Smooth muscle cell (in vitro differentiated cells): ENCODE data around the gene LEFTY1. TPM values are rescaled to one million over a fixed set of nuclear protein-coding genes. Genes with fewer than 3 reads are reported as not detected.

Experiments used
- DNase-seq: peaks from one replicate; lab custom pipeline; 2025; ENCODE audit not compliant: unreplicated experiment; lab: John Stamatoyannopoulos, UW
- H2AFZ ChIP-seq: fragments of 200-600 bp; sonication (generic); 2 replicates; pipeline ENCODE4 v1.6.0; 2016; ENCODE audit warnings: antibody characterized with exemption, low read depth, mild to moderate bottlenecking
- H3F3A ChIP-seq: fragments of 200-600 bp; sonication (generic); 2 replicates; pipeline ENCODE4 v1.6.0; 2017; ENCODE audit warnings: antibody characterized with exemption, low read depth
- H3K27ac ChIP-seq: fragments of 200-600 bp; sonication (generic); 2 replicates; pipeline ENCODE4 v1.5.1; 2016; ENCODE audit warnings: low read depth, mild to moderate bottlenecking
- H3K27me3 ChIP-seq: fragments of 200-600 bp; sonication (generic); 2 replicates; pipeline ENCODE4 v1.6.1; 2016; ENCODE audit warnings: low read depth, mild to moderate bottlenecking
- H3K36me3 ChIP-seq: fragments of 200-600 bp; sonication (generic); 2 replicates; pipeline ENCODE4 v1.5.1; 2016; ENCODE audit warnings: low read depth
- H3K4me1 ChIP-seq: fragments of 200-600 bp; sonication (generic); 2 replicates; pipeline ENCODE4 v1.5.1; 2016; ENCODE audit warnings: low read depth
- H3K4me2 ChIP-seq: fragments of 200-600 bp; sonication (generic); 2 replicates; pipeline ENCODE4 v1.6.0; 2016; ENCODE audit warnings: mild to moderate bottlenecking
- H3K4me3 ChIP-seq: fragments of 200-600 bp; sonication (generic); 2 replicates; pipeline ENCODE4 v1.5.1; 2016; ENCODE audit warnings: mild to moderate bottlenecking
- H3K79me2 ChIP-seq: fragments of 200-600 bp; sonication (generic); 2 replicates; pipeline ENCODE4 v1.6.0; 2016; ENCODE audit warnings: low read depth, mild to moderate bottlenecking
- H3K9ac ChIP-seq: fragments of 200-600 bp; sonication (generic); 2 replicates; pipeline ENCODE4 v1.6.0; 2016; ENCODE audit warnings: low read depth
- H3K9me3 ChIP-seq: fragments of 200-600 bp; sonication (generic); replicated peaks from 2 replicates; pipeline ENCODE4 v1.5.1; 2016; ENCODE audit warnings: low read depth
- H4K20me1 ChIP-seq: fragments of 200-600 bp; sonication (generic); 2 replicates; pipeline ENCODE4 v1.6.0; 2016; ENCODE audit warnings: low read depth
- WGBS: methylation state at CpG from one replicate; pipeline ENCODE4 v1.1.7; 2016; ENCODE audit warnings: low lambda C conversion rate; 5-methylcytosine and 5-hydroxymethylcytosine counted together
- polyA plus RNA-seq: library from polyadenylated mRNA; unstranded; fragments of >200 nt; fragmentation: Nextera tagmentation; extraction: Ambion mirVana; gene quantifications from 2 replicates; pipeline ENCODE4 v1.2.1, GENCODE V29; 2016
- total RNA-seq: library from RNA; depleted of rRNA; stranded (reverse); fragments of >200 nt; gene quantifications from 2 replicates; pipeline ENCODE4 v1.2.3, GENCODE V29; 2014
- TF ChIP-seq, protein P1 (sequence below): fragments of 200-600 bp; sonication (generic); IDR thresholded peaks from 2 replicates; pipeline ENCODE4 v1.5.1; 2017; ENCODE audit warnings: borderline replicate concordance, mild to moderate bottlenecking, antibody characterized with exemption; ENCODE audit not compliant: insufficient read depth, poor library complexity, severe bottlenecking

The LEFTY1 gene
- total and polyA plus RNA-seq, 2 experiments from 2014 or later = not detected

- Histone ChIP-seq H3F3A (no peaks in the 10 kb centered on the region), H3K27ac (no peak overlapping the region), H2AFZ (no peak overlapping the region), H3K9me3 (no peaks in the 10 kb centered on the region), H3K9ac (no peak overlapping the region), H3K36me3 (no peaks in the 10 kb centered on the region), H3K27me3 (no peaks in the 10 kb centered on the region), H3K4me2 (no peak overlapping the region), H3K79me2 (no peaks in the 10 kb centered on the region), H4K20me1 (no peaks in the 10 kb centered on the region), H3K4me3 (no peak overlapping the region), H3K4me1 (no peaks in the 10 kb centered on the region)
- WGBS = 94% methylated on average over 6 of the region's 6 CpGs
- TF ChIP-seq, protein P1, sequence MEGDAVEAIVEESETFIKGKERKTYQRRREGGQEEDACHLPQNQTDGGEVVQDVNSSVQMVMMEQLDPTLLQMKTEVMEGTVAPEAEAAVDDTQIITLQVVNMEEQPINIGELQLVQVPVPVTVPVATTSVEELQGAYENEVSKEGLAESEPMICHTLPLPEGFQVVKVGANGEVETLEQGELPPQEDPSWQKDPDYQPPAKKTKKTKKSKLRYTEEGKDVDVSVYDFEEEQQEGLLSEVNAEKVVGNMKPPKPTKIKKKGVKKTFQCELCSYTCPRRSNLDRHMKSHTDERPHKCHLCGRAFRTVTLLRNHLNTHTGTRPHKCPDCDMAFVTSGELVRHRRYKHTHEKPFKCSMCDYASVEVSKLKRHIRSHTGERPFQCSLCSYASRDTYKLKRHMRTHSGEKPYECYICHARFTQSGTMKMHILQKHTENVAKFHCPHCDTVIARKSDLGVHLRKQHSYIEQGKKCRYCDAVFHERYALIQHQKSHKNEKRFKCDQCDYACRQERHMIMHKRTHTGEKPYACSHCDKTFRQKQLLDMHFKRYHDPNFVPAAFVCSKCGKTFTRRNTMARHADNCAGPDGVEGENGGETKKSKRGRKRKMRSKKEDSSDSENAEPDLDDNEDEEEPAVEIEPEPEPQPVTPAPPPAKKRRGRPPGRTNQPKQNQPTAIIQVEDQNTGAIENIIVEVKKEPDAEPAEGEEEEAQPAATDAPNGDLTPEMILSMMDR = no peak
- no peak for DNase-seq
Observed at GRCh38 chr1:225892307-225892706, 3.4 kb upstream of the LEFTY1 start.

DNA sequence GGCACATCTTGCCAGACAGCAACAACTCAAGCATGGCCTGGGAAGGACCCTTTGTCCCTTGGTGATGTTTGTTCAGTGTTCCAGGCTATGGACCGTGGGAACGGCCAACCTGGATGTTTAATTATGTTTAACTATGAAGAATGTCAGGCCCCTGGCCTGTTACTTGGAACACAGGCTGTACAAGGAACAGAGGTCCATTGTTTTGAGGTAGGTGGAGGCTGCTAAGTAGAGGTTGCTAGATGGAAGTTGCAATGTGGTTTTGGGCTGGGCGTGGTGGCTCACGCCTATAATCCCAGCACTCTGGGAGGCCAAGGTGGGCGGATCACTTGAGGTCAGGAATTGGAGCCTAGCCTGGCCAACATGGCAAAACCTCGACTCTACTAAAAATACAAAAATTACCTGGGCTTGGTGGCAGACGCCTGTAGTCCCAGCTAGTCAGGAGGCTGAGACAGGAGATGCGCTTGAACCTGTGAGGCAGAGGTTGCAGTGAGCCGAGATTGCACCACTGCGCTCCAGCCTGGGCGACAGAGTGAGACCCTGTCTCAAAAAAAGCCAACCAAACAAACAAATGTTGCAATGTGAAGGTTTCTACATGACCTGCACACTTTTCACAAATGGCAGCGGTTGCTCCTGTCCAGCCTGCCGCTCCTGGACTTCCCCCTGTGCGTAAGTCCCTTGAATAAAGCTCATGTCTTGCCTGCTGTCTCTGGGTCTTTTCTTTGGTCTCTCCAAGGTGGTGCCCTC, 2.5 kb upstream of the LEFTY1 start:
- no peak overlapping the region for H3K4me3 ChIP-seq
- H3K9ac ChIP-seq = no peak overlapping the region
- WGBS = 90% methylated on average over 14 of the region's 14 CpGs
- no peak overlapping the region for H3K27ac ChIP-seq
- H3K79me2 ChIP-seq = no peaks in the 10 kb centered on the region
- no peak for DNase-seq
- no peaks in the 10 kb centered on the region for H4K20me1 ChIP-seq
- TF ChIP-seq, protein P1 = no peak
- H3K4me2 ChIP-seq = no peak overlapping the region
- no peaks in the 10 kb centered on the region for H3K36me3 ChIP-seq
- no peaks in the 10 kb centered on the region for H3F3A ChIP-seq
- no peaks in the 10 kb centered on the region for H3K4me1 ChIP-seq
- no peaks in the 10 kb centered on the region for H3K9me3 ChIP-seq
- H3K27me3 ChIP-seq = peaks cover 6% of the 10 kb centered on the region
- H2AFZ ChIP-seq = no peak overlapping the region

- Histone ChIP-seq H3K4me2 (no peak overlapping the region), H2AFZ (no peak overlapping the region), H3K4me3 (no peak overlapping the region)
Observed at GRCh38 chr1:225890346-225891228, 1.6 kb upstream of the LEFTY1 start.

More at GRCh38 chr1:225890346-225891228, 1.6 kb upstream of the LEFTY1 start:
- Histone ChIP-seq H3K9ac (no peak overlapping the region), H3K4me1 (no peaks in the 10 kb centered on the region), H3K36me3 (no peaks in the 10 kb centered on the region), H3K27ac (no peak overlapping the region), H3F3A (no peaks in the 10 kb centered on the region), H3K9me3 (no peaks in the 10 kb centered on the region), H3K27me3 (peaks cover 6% of the 10 kb centered on the region), H4K20me1 (no peaks in the 10 kb centered on the region), H3K79me2 (no peaks in the 10 kb centered on the region)
- TF ChIP-seq, protein P1 = no peak
- 78% methylated on average over 6 of the region's 6 CpGs for WGBS
- DNase-seq = no peak
